Measurements from ENCODE around the gene KLHDC10. TPM values are rescaled to one million over a fixed set of nuclear protein-coding genes. Genes with fewer than 3 reads are reported as not detected.

Gene KLHDC10
- total RNA-seq, 1 donor from 2014 or later, result 43.6 TPM

- Mint-ChIP-seq H3K27me3 (no peaks in the 10 kb centered on the region), H3K36me3 (peaks cover 20% of the 10 kb centered on the region), H3K27ac (no peak overlapping the region), H3K4me1 (ENCODE audit: unreplicated experiment) (peaks cover 13% of the 10 kb centered on the region), H3K4me3 (no peak overlapping the region), H3K9me3 (peaks cover 7% of the 10 kb centered on the region)
- no peak for TF ChIP-seq CTCF (conservative IDR thresholded peaks at IDR 0.05)
- DNase-seq (ENCODE audit: extremely low spot score, unreplicated experiment), result no peak
Measured at GRCh38 chr7:130095812-130096211, 25.5 kb downstream of the KLHDC10 start.

- peak; percentile 49 for TF ChIP-seq CTCF (conservative IDR thresholded peaks at IDR 0.05)
- no peak for DNase-seq (ENCODE audit: extremely low spot score, unreplicated experiment)
- peaks cover 8% of the 10 kb centered on the region for H3K4me1 Mint-ChIP-seq (ENCODE audit: unreplicated experiment)
- no peaks in the 10 kb centered on the region for H3K27me3 Mint-ChIP-seq
- H3K4me3 Mint-ChIP-seq, result no peak overlapping the region
- H3K36me3 Mint-ChIP-seq, result peaks cover 23% of the 10 kb centered on the region
- H3K9me3 Mint-ChIP-seq, result peaks cover 7% of the 10 kb centered on the region
- no peak overlapping the region for H3K27ac Mint-ChIP-seq
Measured at GRCh38 chr7:130096243-130096827, 26.0 kb downstream of the KLHDC10 start.

GRCh38 chr7:130099331-130099730 is 29.0 kb downstream of the KLHDC10 start:
- Mint-ChIP-seq H3K27ac (no peak overlapping the region), H3K27me3 (no peaks in the 10 kb centered on the region), H3K4me3 (no peak overlapping the region), H3K9me3 (peaks cover 7% of the 10 kb centered on the region), H3K36me3 (peaks cover 25% of the 10 kb centered on the region), H3K4me1 (ENCODE audit: unreplicated experiment) (peaks cover 7% of the 10 kb centered on the region)
- DNase-seq (ENCODE audit: extremely low spot score, unreplicated experiment), result no peak
- no peak for TF ChIP-seq CTCF (conservative IDR thresholded peaks at IDR 0.05)

GRCh38 chr7:130102588-130102987 is 32.3 kb downstream of the KLHDC10 start:
- H3K27me3 Mint-ChIP-seq, result no peaks in the 10 kb centered on the region
- H3K9me3 Mint-ChIP-seq, result peaks cover 7% of the 10 kb centered on the region
- H3K4me3 Mint-ChIP-seq, result no peak overlapping the region
- peaks cover 26% of the 10 kb centered on the region for H3K36me3 Mint-ChIP-seq
- no peak overlapping the region for H3K27ac Mint-ChIP-seq
- TF ChIP-seq CTCF (conservative IDR thresholded peaks at IDR 0.05), result no peak
- H3K4me1 Mint-ChIP-seq (ENCODE audit: unreplicated experiment), result no peaks in the 10 kb centered on the region
- no peak for DNase-seq (ENCODE audit: extremely low spot score, unreplicated experiment)

GRCh38 chr7:130107949-130108674 is 37.8 kb downstream of the KLHDC10 start:
- TF ChIP-seq CTCF (conservative IDR thresholded peaks at IDR 0.05), result no peak
- no peaks in the 10 kb centered on the region for H3K9me3 Mint-ChIP-seq
- H3K4me3 Mint-ChIP-seq, result no peak overlapping the region
- DNase-seq (ENCODE audit: extremely low spot score, unreplicated experiment), result no peak
- H3K27me3 Mint-ChIP-seq, result no peaks in the 10 kb centered on the region
- H3K36me3 Mint-ChIP-seq, result peaks cover 14% of the 10 kb centered on the region
- H3K4me1 Mint-ChIP-seq (ENCODE audit: unreplicated experiment), result no peaks in the 10 kb centered on the region
- H3K27ac Mint-ChIP-seq, result no peak overlapping the region
